Peyer's patch (tissue), 4 donors: ENCODE measurements around the gene TMEM51.

Experiments used
- POLR2A ChIP-seq, 2 donors: fragments of 450-650 bp; IDR thresholded peaks; one replicate each; pipeline ENCODE4 v1.5.1; 2017; ENCODE audit warnings: antibody characterized with exemption in 2 of 2, mild to moderate bottlenecking in 2 of 2, moderate library complexity in 2 of 2
- TF ChIP-seq, protein P1 (sequence below), 6 experiments: fragments of 450-650 bp in 4 of 6; fragments of 200-600 bp in 2 of 6; sonication (generic) in 1 of 6; IDR thresholded peaks; one replicate each; pipeline ENCODE4 v1.5.1; 2017 to 2019; ENCODE audit warnings: antibody characterized with exemption in 6 of 6, mild to moderate bottlenecking in 3 of 6, moderate library complexity in 1 of 6

DNA sequence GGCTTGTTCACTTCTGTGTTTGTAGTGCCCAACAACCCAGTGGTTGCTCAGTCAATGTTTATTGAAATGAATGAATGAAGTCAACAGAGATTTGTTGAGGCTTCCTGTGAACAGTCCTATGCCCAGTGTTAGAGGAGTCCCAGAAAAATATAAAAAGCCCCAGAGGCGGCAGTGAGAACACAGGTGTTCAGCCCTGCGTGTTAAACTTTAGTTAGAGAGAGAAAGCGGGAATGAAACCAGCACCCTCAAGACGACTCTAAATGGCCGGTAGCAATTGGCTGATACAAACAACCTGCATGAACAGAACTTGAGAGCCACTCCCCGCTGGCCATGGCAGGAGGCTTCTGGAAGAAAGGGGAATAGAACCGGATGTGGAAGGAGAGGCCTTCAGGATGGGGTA, 22.6 kb downstream of the TMEM51 start:
- TF ChIP-seq, protein P1, sequence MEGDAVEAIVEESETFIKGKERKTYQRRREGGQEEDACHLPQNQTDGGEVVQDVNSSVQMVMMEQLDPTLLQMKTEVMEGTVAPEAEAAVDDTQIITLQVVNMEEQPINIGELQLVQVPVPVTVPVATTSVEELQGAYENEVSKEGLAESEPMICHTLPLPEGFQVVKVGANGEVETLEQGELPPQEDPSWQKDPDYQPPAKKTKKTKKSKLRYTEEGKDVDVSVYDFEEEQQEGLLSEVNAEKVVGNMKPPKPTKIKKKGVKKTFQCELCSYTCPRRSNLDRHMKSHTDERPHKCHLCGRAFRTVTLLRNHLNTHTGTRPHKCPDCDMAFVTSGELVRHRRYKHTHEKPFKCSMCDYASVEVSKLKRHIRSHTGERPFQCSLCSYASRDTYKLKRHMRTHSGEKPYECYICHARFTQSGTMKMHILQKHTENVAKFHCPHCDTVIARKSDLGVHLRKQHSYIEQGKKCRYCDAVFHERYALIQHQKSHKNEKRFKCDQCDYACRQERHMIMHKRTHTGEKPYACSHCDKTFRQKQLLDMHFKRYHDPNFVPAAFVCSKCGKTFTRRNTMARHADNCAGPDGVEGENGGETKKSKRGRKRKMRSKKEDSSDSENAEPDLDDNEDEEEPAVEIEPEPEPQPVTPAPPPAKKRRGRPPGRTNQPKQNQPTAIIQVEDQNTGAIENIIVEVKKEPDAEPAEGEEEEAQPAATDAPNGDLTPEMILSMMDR (IDR thresholded peaks at IDR 0.05), result no peak
- TF ChIP-seq POLR2A (IDR thresholded peaks at IDR 0.05), result no peak
